Upper lobe of left lung (tissue), 4 donors: Measurements from ENCODE around the gene GRIK1.

ENCODE experiments used
- EP300 ChIP-seq, 4 donors: sonication (generic); formaldehyde crosslinking; IDR thresholded peaks; one replicate each; pipeline ENCODE4 v1.5.1; 2017; ENCODE audit warnings: antibody characterized with exemption in 4 of 4, control low read depth in 2 of 4
- POLR2A ChIP-seq, 4 donors: fragments of 450-650 bp; IDR thresholded peaks; one replicate each; pipeline ENCODE4 v1.5.1; 2016 to 2017; ENCODE audit warnings: antibody characterized with exemption in 4 of 4, mild to moderate bottlenecking in 2 of 4
- TF ChIP-seq, protein P1 (sequence below), 6 experiments: fragments of 450-650 bp in 4 of 6; fragments of 200-600 bp in 2 of 6; sonication (generic) in 2 of 6; IDR thresholded peaks; one replicate each; pipeline ENCODE4 v1.5.1; 2016 to 2019; ENCODE audit warnings: antibody characterized with exemption in 6 of 6

DNA sequence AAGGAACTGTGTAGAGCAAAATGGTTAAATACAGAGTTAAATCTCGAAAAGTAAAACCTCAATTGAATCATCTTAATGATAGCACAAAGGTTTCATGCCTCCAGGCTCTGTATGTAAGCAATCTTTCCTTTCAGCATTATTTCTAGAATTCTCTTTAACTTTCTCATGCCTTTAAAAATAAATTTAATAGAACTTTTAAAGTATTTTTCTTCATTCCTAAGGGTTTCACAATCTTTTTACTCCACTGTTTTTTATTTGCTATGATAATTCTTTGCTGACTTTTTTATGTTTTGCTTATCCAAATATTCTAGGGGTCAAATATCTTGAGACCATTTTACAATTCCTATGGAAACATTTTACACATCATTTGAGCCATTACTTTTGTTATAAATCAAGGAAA lies 353.1 kb downstream of the GRIK1 start:
- TF ChIP-seq, protein P1, sequence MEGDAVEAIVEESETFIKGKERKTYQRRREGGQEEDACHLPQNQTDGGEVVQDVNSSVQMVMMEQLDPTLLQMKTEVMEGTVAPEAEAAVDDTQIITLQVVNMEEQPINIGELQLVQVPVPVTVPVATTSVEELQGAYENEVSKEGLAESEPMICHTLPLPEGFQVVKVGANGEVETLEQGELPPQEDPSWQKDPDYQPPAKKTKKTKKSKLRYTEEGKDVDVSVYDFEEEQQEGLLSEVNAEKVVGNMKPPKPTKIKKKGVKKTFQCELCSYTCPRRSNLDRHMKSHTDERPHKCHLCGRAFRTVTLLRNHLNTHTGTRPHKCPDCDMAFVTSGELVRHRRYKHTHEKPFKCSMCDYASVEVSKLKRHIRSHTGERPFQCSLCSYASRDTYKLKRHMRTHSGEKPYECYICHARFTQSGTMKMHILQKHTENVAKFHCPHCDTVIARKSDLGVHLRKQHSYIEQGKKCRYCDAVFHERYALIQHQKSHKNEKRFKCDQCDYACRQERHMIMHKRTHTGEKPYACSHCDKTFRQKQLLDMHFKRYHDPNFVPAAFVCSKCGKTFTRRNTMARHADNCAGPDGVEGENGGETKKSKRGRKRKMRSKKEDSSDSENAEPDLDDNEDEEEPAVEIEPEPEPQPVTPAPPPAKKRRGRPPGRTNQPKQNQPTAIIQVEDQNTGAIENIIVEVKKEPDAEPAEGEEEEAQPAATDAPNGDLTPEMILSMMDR (IDR thresholded peaks at IDR 0.05) = no peak
- TF ChIP-seq EP300 (IDR thresholded peaks at IDR 0.05) (no peak), POLR2A (IDR thresholded peaks at IDR 0.05) (no peak)
